Natural killer cell (primary cell): Measurements from ENCODE around the gene AGPAT3. TPM values are rescaled to one million over a fixed set of nuclear protein-coding genes. Genes with fewer than 3 reads are reported as not detected.

Experiments
- ATAC-seq, 3 donors: fragments of 150-1000 bp in 2 of 3; fragments of 200-7000 bp in 1 of 3; cut with Tn5 transposase; 1 replicate in 1 of 3; 2 replicates in 2 of 3; pipeline ENCODE4 v1.10.0; 2021; ENCODE audit warnings: mild to moderate bottlenecking in 2 of 3, moderate library complexity in 2 of 3
- DNase-seq, 2 donors: peaks; one replicate each; pipeline versions ENCODE4 v3.0.0 to v3.0.0-alpha.2; 2013 to 2021; ENCODE audit warnings: mixed read lengths in 1 of 2
- H3K27ac ChIP-seq: one replicate; pipeline ENCODE4 v1.5.1; 2013; ENCODE audit warnings: mild to moderate bottlenecking, low read length
- H3K27me3 ChIP-seq: one replicate; pipeline ENCODE4 v1.6.1; 2013; ENCODE audit warnings: low read length; ENCODE audit not compliant: control insufficient read depth, insufficient read depth
- H3K36me3 ChIP-seq: one replicate; pipeline ENCODE4 v1.6.1; 2013; ENCODE audit warnings: low read length; ENCODE audit not compliant: control insufficient read depth, insufficient read depth
- H3K4me1 ChIP-seq: one replicate; pipeline ENCODE4 v1.6.1; 2013; ENCODE audit warnings: low read length; ENCODE audit not compliant: control insufficient read depth, insufficient read depth
- H3K4me3 ChIP-seq: one replicate; pipeline ENCODE4 v1.5.1; 2013; ENCODE audit warnings: low read length
- H3K9me3 ChIP-seq: one replicate; pipeline ENCODE4 v1.6.1; 2013; ENCODE audit warnings: low read length; ENCODE audit not compliant: control insufficient read depth, insufficient read depth
- H3K27ac Mint-ChIP-seq, 2 donors: one replicate each; pipeline ENCODE4 v1.8.0; 2022; ENCODE audit warnings: mild to moderate bottlenecking in 2 of 2, mixed read lengths in 2 of 2, moderate library complexity in 1 of 2
- H3K27me3 Mint-ChIP-seq, 2 donors: one replicate each; pipeline ENCODE4 v1.8.0; 2022; ENCODE audit warnings: low read depth in 2 of 2, mixed read lengths in 2 of 2
- H3K36me3 Mint-ChIP-seq: one replicate; pipeline ENCODE4 v1.8.0; 2022; ENCODE audit warnings: mixed read lengths
- H3K4me1 Mint-ChIP-seq, 2 donors: one replicate each; pipeline ENCODE4 v1.8.0; 2022; ENCODE audit warnings: mixed read lengths in 2 of 2
- H3K4me3 Mint-ChIP-seq: one replicate; pipeline ENCODE4 v1.8.0; 2022; ENCODE audit warnings: mild to moderate bottlenecking, moderate library complexity, mixed read lengths
- H3K9me3 Mint-ChIP-seq, 2 donors: one replicate each; pipeline ENCODE4 v1.8.0; 2022; ENCODE audit warnings: mixed read lengths in 2 of 2
- WGBS: methylation state at CpG from one replicate; pipeline ENCODE4 v1.1.7; 2013; ENCODE audit warnings: missing lambda C conversion rate; ENCODE audit not compliant: insufficient coverage; 5-methylcytosine and 5-hydroxymethylcytosine counted together
- intact Hi-C: fragments of 100-400 bp; cut with micrococcal nuclease; formaldehyde crosslinking; loops from one replicate; pipeline ENCODE4 v1.14.2; 2022
- total RNA-seq, 4 donors: library from RNA; stranded (reverse); fragments of 120-200 nt in 1 of 4; gene quantifications; one replicate each; pipeline versions ENCODE4 v1.2.3 to v1.2.4, GENCODE V29; 2013 to 2022
- TF ChIP-seq, protein P1 (sequence below): fragments of 200-600 bp; IDR thresholded peaks from one replicate; pipeline ENCODE4 v1.8.0; 2022; ENCODE audit warnings: antibody characterized with exemption

Gene AGPAT3
- total RNA-seq, 3 donors from 2014 or later (not counting 1 experiment from before 2014, with no cell fraction given): 39.5 to 45.7 (median 42.3) TPM

DNA sequence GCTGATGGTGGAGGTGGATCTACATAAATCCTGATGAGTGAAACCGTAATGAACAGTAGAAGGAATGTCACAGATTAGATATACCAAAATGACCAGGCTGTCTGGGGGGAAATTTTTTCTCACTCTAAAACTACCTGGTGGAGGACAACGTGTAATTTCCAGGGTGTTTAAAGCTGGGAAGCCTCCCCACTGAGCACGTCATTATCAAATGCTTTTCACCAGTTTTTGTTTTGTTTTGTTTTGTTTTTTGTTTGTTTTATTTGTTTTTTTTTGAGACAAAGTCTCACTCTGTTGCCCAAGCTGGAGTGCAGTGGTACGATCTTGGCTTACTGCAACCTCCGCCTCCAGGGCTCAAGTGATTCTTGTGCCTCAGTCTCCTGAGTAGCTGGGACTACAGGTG, 11.6 kb downstream of the AGPAT3 start:
- peaks cover 0 to 3% of the 10 kb centered on the region in 2 donors for H3K9me3 Mint-ChIP-seq
- no peaks in the 10 kb centered on the region for H3K27me3 Mint-ChIP-seq
- peaks cover 20 to 30% of the 10 kb centered on the region in 2 donors for H3K4me1 Mint-ChIP-seq
- intact Hi-C loops: no loop called here
- H3K27me3 ChIP-seq: no peaks in the 10 kb centered on the region
- DNase-seq (no peak), ATAC-seq (no peak)
- no peaks in the 10 kb centered on the region for H3K36me3 Mint-ChIP-seq
- no peaks in the 10 kb centered on the region for H3K9me3 ChIP-seq
- TF ChIP-seq, protein P1, sequence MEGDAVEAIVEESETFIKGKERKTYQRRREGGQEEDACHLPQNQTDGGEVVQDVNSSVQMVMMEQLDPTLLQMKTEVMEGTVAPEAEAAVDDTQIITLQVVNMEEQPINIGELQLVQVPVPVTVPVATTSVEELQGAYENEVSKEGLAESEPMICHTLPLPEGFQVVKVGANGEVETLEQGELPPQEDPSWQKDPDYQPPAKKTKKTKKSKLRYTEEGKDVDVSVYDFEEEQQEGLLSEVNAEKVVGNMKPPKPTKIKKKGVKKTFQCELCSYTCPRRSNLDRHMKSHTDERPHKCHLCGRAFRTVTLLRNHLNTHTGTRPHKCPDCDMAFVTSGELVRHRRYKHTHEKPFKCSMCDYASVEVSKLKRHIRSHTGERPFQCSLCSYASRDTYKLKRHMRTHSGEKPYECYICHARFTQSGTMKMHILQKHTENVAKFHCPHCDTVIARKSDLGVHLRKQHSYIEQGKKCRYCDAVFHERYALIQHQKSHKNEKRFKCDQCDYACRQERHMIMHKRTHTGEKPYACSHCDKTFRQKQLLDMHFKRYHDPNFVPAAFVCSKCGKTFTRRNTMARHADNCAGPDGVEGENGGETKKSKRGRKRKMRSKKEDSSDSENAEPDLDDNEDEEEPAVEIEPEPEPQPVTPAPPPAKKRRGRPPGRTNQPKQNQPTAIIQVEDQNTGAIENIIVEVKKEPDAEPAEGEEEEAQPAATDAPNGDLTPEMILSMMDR: no peak
- no peak overlapping the region for H3K27ac ChIP-seq
- H3K36me3 ChIP-seq: peaks cover 2% of the 10 kb centered on the region
- no peak overlapping the region for H3K27ac Mint-ChIP-seq
- WGBS: 93% methylated on average over 4 of the region's 5 CpGs
- H3K4me1 ChIP-seq: peaks cover 6% of the 10 kb centered on the region
- H3K4me3 Mint-ChIP-seq: no peak overlapping the region
- no peak overlapping the region for H3K4me3 ChIP-seq

DNA sequence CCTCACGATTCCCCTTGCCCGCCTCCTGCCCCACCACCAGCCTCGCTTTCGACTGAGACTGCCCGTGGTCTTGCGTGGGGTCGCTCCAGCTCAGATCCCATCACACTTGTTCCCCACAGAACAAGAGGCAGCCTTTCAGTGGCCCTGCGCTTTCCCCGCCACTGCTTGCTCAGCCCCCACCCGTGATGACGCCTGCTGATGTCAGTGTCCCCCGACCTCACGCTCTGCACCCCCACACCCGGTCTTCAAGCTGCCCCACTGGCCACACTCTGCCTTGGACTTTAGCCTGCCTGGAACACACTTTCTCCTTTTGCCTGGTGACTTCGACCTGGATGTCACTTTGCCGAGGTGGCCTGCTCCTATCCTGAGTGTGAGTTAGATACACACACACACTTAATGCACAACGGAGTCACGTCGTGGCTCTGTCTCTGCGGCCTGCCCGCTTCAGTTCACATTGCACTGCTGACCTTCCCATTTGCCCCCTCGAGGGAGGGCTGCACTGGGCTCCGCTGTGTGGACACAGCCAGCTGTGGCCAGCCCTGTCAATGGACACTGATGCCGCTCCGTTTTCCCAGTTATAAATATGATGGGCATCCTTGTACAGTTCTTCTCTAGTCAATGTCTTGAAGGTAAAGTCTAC, 13.0 kb downstream of the AGPAT3 start:
- H3K9me3 ChIP-seq: no peaks in the 10 kb centered on the region
- H3K4me1 Mint-ChIP-seq: peaks cover 15 to 29% of the 10 kb centered on the region in 2 donors
- peaks cover 6% of the 10 kb centered on the region for H3K4me1 ChIP-seq
- H3K36me3 Mint-ChIP-seq: no peaks in the 10 kb centered on the region
- peaks cover 0 to 3% of the 10 kb centered on the region in 2 donors for H3K9me3 Mint-ChIP-seq
- no peak overlapping the region for H3K4me3 Mint-ChIP-seq
- no peaks in the 10 kb centered on the region for H3K27me3 ChIP-seq
- H3K27ac Mint-ChIP-seq: no peak overlapping the region
- peaks cover 2% of the 10 kb centered on the region for H3K36me3 ChIP-seq
- H3K4me3 ChIP-seq: no peak overlapping the region
- H3K27me3 Mint-ChIP-seq: no peaks in the 10 kb centered on the region
- TF ChIP-seq, protein P1: no peak
- WGBS: 97% methylated on average over 25 of the region's 25 CpGs
- H3K27ac ChIP-seq: no peak overlapping the region
- DNase-seq (no peak), ATAC-seq (no peak)
- intact Hi-C loops: no loop called here

DNA sequence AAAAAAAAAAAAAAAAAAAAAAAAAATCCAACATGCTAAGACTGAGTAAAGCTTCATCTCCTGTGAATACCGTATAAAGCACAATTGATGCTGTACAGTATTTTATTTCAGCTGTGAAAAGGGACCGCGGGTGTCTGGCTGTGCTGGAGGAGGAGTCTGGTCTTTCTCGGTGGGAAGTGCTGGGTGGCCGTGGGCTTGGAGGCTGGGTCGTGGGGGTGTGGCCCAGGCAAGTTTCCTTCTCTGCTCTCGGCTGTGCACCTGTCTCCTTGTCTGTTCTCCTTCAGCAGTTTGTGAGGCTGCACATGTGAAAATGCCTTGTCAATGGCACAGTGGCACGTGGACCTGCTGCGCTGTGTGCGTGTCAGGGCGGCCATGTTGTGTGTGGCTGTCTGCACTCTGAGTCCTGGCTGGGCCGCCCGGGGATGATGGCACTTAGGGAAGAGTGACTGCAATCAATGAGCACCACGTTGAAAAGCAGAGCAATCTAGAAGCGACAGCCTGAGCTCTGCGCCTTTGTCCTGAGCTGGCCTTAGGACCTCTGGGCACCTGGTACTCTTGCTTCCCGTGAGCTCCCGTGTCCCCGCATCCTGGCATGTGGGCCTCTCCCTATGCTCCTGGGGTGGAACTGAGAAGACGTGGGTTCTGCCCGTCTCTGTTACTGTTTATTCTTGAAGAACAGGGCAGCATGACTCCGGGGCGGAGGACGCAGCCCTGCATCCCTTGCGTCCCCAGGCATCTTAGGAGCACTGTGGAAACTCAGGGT, 14.5 kb downstream of the AGPAT3 start:
- no peak overlapping the region for H3K27ac ChIP-seq
- H3K4me3 Mint-ChIP-seq: no peak overlapping the region
- no peaks in the 10 kb centered on the region for H3K27me3 ChIP-seq
- no peaks in the 10 kb centered on the region for H3K36me3 Mint-ChIP-seq
- intact Hi-C loops: loop anchor here (5.0 kb wide), 1 partner anchor 38 kb away; no protein-coding TSS in a partner anchor
- TF ChIP-seq, protein P1: no peak
- H3K4me1 ChIP-seq: peaks cover 17% of the 10 kb centered on the region
- WGBS: 93% methylated on average over 25 of the region's 25 CpGs
- H3K9me3 Mint-ChIP-seq: peaks cover 0 to 3% of the 10 kb centered on the region in 2 donors
- ATAC-seq (no peak), DNase-seq (no peak)
- no peak overlapping the region for H3K27ac Mint-ChIP-seq
- H3K27me3 Mint-ChIP-seq: no peaks in the 10 kb centered on the region
- H3K4me3 ChIP-seq: no peak overlapping the region
- H3K36me3 ChIP-seq: peaks cover 2% of the 10 kb centered on the region
- H3K9me3 ChIP-seq: no peaks in the 10 kb centered on the region
- peaks cover 19 to 37% of the 10 kb centered on the region in 2 donors for H3K4me1 Mint-ChIP-seq
